GM12878 (cell line): Measurements from ENCODE around the gene PLA2G15. TPM values are rescaled to one million over a fixed set of nuclear protein-coding genes. Genes with fewer than 3 reads are reported as not detected.

Source experiments
- BHLHE40 ChIP-seq, 2 experiments: fragments of 450-650 bp in 1 of 2; IDR thresholded peaks; 2 replicates each; pipeline ENCODE4 v1.6.1; 2011 to 2017; ENCODE audit warnings: low read depth in 2 of 2, borderline replicate concordance in 1 of 2, improper control_type of control experiment in 1 of 2, low read length in 1 of 2, mild to moderate bottlenecking in 1 of 2
- CHD1 ChIP-seq: IDR thresholded peaks from 2 replicates; pipeline ENCODE4 v1.6.1; 2012; ENCODE audit warnings: low read depth, low read length, improper control_type of control experiment
- CHD2 ChIP-seq: IDR thresholded peaks from 2 replicates; pipeline ENCODE4 v1.6.1; 2011; ENCODE audit warnings: low read depth, low read length, improper control_type of control experiment, borderline replicate concordance
- CHD4 ChIP-seq: fragments of 200-600 bp; sonication (generic); IDR thresholded peaks from 2 replicates; pipeline ENCODE4 v1.6.1; 2016; ENCODE audit warnings: mild to moderate bottlenecking
- CREM ChIP-seq: IDR thresholded peaks from 2 replicates; pipeline ENCODE4 v1.6.1; 2014; ENCODE audit warnings: antibody characterized with exemption, low read depth
- EGR1 ChIP-seq, 2 experiments: IDR thresholded peaks; 1 replicate in 1 of 2; 2 replicates in 1 of 2; pipeline ENCODE4 v1.6.1; 2011 to 2012; ENCODE audit warnings: low read depth in 2 of 2, low read length in 2 of 2, borderline replicate concordance in 1 of 2, mild to moderate bottlenecking in 1 of 2, moderate library complexity in 1 of 2
- ETV6 ChIP-seq, 2 experiments: fragments of 450-650 bp in 1 of 2; IDR thresholded peaks in 1 of 2; conservative IDR thresholded peaks in 1 of 2; 2 replicates each; pipeline ENCODE4 v1.6.1; 2014; ENCODE audit warnings: antibody characterized with exemption in 1 of 2, borderline replicate concordance in 1 of 2, low read depth in 1 of 2, mild to moderate bottlenecking in 1 of 2, moderate library complexity in 1 of 2
- GABPA ChIP-seq: IDR thresholded peaks from 2 replicates; pipeline ENCODE4 v1.6.1; 2014; ENCODE audit warnings: antibody characterized with exemption, low read depth, mild to moderate bottlenecking, inconsistent platforms
- GATAD2B ChIP-seq: fragments of 450-650 bp; conservative IDR thresholded peaks from 2 replicates; pipeline ENCODE4 v1.6.1; 2017; ENCODE audit warnings: low read depth, mild to moderate bottlenecking, moderate library complexity
- HDAC2 ChIP-seq: fragments of 200-600 bp; sonication (generic); IDR thresholded peaks from 2 replicates; pipeline ENCODE4 v1.6.1; 2017
- LARP7 ChIP-seq: fragments of 450-650 bp; IDR thresholded peaks from 2 replicates; pipeline ENCODE4 v1.6.1; 2017; ENCODE audit warnings: mild to moderate bottlenecking
- NBN ChIP-seq: fragments of 450-650 bp; IDR thresholded peaks from 2 replicates; pipeline ENCODE4 v1.6.1; 2016
- NFXL1 ChIP-seq: fragments of 450-650 bp; IDR thresholded peaks from 2 replicates; pipeline ENCODE4 v1.6.1; 2017; ENCODE audit warnings: antibody characterized with exemption, mild to moderate bottlenecking, borderline replicate concordance
- NR2F1 ChIP-seq: fragments of 450-650 bp; conservative IDR thresholded peaks from 2 replicates; pipeline ENCODE4 v1.6.1; 2017; ENCODE audit warnings: mild to moderate bottlenecking
- NRF1 ChIP-seq: conservative IDR thresholded peaks from 2 replicates; pipeline ENCODE4 v1.6.1; 2011; ENCODE audit warnings: mild to moderate bottlenecking, low read depth, low read length, improper control_type of control experiment
- POLR2A ChIP-seq: IDR thresholded peaks from 2 replicates; pipeline ENCODE4 v1.6.1; 2011; ENCODE audit warnings: low read depth, mild to moderate bottlenecking, low read length
- POU2F2 ChIP-seq: IDR thresholded peaks from 3 replicates; pipeline ENCODE4 v1.6.1; 2011; ENCODE audit warnings: low read depth, mild to moderate bottlenecking, low read length, borderline replicate concordance
- RBBP5 ChIP-seq: fragments of 200-600 bp; sonication (generic); conservative IDR thresholded peaks from 2 replicates; pipeline ENCODE4 v1.6.1; 2016
- RCOR1 ChIP-seq: conservative IDR thresholded peaks from 2 replicates; pipeline ENCODE4 v1.6.1; 2012; ENCODE audit warnings: low read depth, low read length, improper control_type of control experiment
- RUNX3 ChIP-seq: IDR thresholded peaks from 2 replicates; pipeline ENCODE4 v1.6.1; 2012; ENCODE audit warnings: low read length, inconsistent platforms
- SMAD1 ChIP-seq: fragments of 450-650 bp; IDR thresholded peaks from 2 replicates; pipeline ENCODE4 v1.6.1; 2018; ENCODE audit warnings: mild to moderate bottlenecking, low read depth; ENCODE audit not compliant: partially characterized antibody
- SMARCA5 ChIP-seq: fragments of 450-650 bp; IDR thresholded peaks from 2 replicates; pipeline ENCODE4 v1.6.1; 2017; ENCODE audit warnings: mild to moderate bottlenecking
- SMC3 ChIP-seq: IDR thresholded peaks from 2 replicates; pipeline ENCODE4 v1.6.1; 2011; ENCODE audit warnings: low read length, improper control_type of control experiment, borderline replicate concordance
- SREBF1 ChIP-seq: IDR thresholded peaks from 2 replicates; pipeline ENCODE4 v1.6.1; 2012; ENCODE audit warnings: mild to moderate bottlenecking, low read length
- TCF3 ChIP-seq: IDR thresholded peaks from 2 replicates; pipeline ENCODE4 v1.6.1; 2012; ENCODE audit warnings: low read depth, mild to moderate bottlenecking, low read length, borderline replicate concordance; ENCODE audit not compliant: insufficient read depth
- ZBED1 ChIP-seq: IDR thresholded peaks from 2 replicates; pipeline ENCODE4 v1.6.1; 2016; ENCODE audit warnings: borderline replicate concordance
- ZNF207 ChIP-seq: fragments of 450-650 bp; IDR thresholded peaks from 2 replicates; pipeline ENCODE4 v1.6.1; 2014; ENCODE audit warnings: antibody characterized with exemption, mild to moderate bottlenecking, borderline replicate concordance
- ZNF384 ChIP-seq: IDR thresholded peaks from 2 replicates; pipeline ENCODE4 v1.6.1; 2012; ENCODE audit warnings: low read depth, mild to moderate bottlenecking, low read length, improper control_type of control experiment, borderline replicate concordance
- ZNF622 ChIP-seq: fragments of 450-650 bp; IDR thresholded peaks from 2 replicates; pipeline ENCODE4 v1.6.1; 2017; ENCODE audit warnings: mild to moderate bottlenecking, inconsistent platforms
- ZZZ3 ChIP-seq: IDR thresholded peaks from 2 replicates; pipeline ENCODE4 v1.6.1; 2011; ENCODE audit warnings: low read depth; ENCODE audit not compliant: control insufficient read depth, insufficient read length
- polyA plus RNA-seq, 11 experiments: library from polyadenylated mRNA; depleted of rRNA in 4 of 11; unstranded in 6 of 11; stranded (reverse) in 5 of 11; fragments of >200 nt; fragmentation: Nextera tagmentation in 4 of 11; fragmentation: Illumina TruSeq in 1 of 11; extraction: Ambion mirVana in 4 of 11; extraction: Trizol in 1 of 11; gene quantifications; 1 replicate in 1 of 11; 2 replicates in 10 of 11; pipeline versions ENCODE4 v1.2.1 to v1.2.3, GENCODE V29; 2011 to 2016; ENCODE audit warnings: inconsistent platforms in 2 of 11, missing spikeins in 2 of 11, low read depth in 1 of 11
- total RNA-seq, 4 experiments: library from RNA; depleted of rRNA in 3 of 4; stranded (reverse); fragments of >200 nt in 3 of 4; fragmentation: Illumina TruSeq in 1 of 4; extraction: Trizol in 1 of 4; gene quantifications; 2 replicates each; pipeline versions ENCODE4 v1.2.1 to v1.2.3, GENCODE V29; 2013 to 2021
- TF ChIP-seq, protein P1 (sequence below): fragments of 450-650 bp; IDR thresholded peaks from 2 replicates; pipeline ENCODE4 v1.6.1; 2017; ENCODE audit warnings: low read depth, mild to moderate bottlenecking, moderate library complexity
- TF ChIP-seq, protein P2 (sequence below): IDR thresholded peaks from 2 replicates; pipeline ENCODE4 v1.6.1; 2012; ENCODE audit warnings: low read depth, low read length, improper control_type of control experiment

Gene PLA2G15
- total and polyA plus RNA-seq, 10 of the 15 experiments (the other 5 are each of a cell fraction or from before 2014, with no cell fraction given), result 0.31 to 9.4 (median 6.8) TPM

DNA sequence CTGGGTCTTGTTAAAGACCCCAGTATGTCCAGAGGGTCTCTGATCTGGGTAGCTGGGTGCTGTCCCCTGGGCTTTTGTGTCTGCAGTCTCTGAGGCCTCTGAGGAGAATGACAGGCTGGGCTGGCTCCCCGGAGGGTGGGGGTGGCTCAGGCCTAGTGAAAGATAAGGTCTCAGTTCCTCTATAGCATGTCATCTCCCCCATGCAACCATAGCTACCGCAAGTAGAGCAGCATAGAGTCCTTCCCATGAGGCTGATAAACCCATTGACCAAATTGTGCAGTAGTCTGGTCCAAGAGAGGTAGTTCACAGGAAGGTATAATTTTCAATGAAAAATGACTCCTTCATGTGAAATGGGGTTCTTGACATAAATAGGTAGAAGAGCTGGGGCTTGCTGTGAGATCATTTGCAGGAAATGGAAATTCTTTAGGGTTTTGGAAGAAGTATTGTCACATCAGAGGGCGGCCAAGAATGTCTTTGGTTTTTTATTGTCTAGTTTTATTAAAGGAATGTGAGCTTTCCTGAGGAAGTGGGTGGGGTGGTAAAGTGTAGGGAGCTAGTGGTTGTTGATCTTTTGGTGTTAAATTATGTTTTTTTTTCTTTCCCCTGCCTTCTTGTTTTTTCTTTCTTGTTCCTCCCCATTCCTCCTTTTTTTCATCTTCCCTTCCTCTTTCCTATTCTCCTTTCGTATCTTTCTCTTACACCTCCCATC lies 44.6 kb downstream of the PLA2G15 start (continued):
- TF ChIP-seq CHD2 (peak; percentile 66; the same call in 1 of the 2 replicates), ZNF384 (no peak), NFXL1 (no peak), GATAD2B (0 out of 2 replicates have a peak, but pooled peaks have one; percentile 54), LARP7 (no peak), ZNF622 (no peak), NR2F1 (no peak), RUNX3 (peak; percentile 87), ZNF207 (no peak), ZZZ3 (no peak), SMAD1 (peak; percentile 36), SREBF1 (no peak), BHLHE40 (IDR thresholded peaks at IDR 0.05; ENCODE audit: borderline replicate concordance in 1 of 2, low read depth in 2 of 2, low read length in 1 of 2) (no peak), CREM (no peak), RCOR1 (0 out of 2 replicates have a peak, but pooled peaks have one; percentile 52), GABPA (no peak), ZBED1 (0 out of 2 replicates have a peak, but pooled peaks have one; percentile 54), CHD4 (no peak), NBN (peak; percentile 48; the same call in 1 of the 2 replicates), RBBP5 (no peak), EGR1 (IDR thresholded peaks at IDR 0.05; ENCODE audit: borderline replicate concordance in 1 of 2, low read depth in 2 of 2, low read length in 2 of 2) (peak in 1 of 2 experiments; percentile 46; a peak in 1 of 3 replicates), SMARCA5 (no peak), ETV6 (conservative IDR thresholded peaks at IDR 0.05 in 1 of 2, IDR thresholded peaks at IDR 0.05 in 1 of 2; ENCODE audit: borderline replicate concordance in 1 of 2, low read depth in 1 of 2) (no peak), POU2F2 (no peak), CHD1 (no peak), TCF3 (no peak), SMC3 (no peak), HDAC2 (no peak), POLR2A (0 out of 2 replicates have a peak, but pooled peaks have one; percentile 37), NRF1 (no peak)
- TF ChIP-seq, protein P1, sequence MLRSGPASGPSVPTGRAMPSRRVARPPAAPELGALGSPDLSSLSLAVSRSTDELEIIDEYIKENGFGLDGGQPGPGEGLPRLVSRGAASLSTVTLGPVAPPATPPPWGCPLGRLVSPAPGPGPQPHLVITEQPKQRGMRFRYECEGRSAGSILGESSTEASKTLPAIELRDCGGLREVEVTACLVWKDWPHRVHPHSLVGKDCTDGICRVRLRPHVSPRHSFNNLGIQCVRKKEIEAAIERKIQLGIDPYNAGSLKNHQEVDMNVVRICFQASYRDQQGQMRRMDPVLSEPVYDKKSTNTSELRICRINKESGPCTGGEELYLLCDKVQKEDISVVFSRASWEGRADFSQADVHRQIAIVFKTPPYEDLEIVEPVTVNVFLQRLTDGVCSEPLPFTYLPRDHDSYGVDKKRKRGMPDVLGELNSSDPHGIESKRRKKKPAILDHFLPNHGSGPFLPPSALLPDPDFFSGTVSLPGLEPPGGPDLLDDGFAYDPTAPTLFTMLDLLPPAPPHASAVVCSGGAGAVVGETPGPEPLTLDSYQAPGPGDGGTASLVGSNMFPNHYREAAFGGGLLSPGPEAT, result no peak
- TF ChIP-seq, protein P2, sequence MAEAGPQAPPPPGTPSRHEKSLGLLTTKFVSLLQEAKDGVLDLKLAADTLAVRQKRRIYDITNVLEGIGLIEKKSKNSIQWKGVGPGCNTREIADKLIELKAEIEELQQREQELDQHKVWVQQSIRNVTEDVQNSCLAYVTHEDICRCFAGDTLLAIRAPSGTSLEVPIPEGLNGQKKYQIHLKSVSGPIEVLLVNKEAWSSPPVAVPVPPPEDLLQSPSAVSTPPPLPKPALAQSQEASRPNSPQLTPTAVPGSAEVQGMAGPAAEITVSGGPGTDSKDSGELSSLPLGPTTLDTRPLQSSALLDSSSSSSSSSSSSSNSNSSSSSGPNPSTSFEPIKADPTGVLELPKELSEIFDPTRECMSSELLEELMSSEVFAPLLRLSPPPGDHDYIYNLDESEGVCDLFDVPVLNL, result no peak
